Erythroblast (primary cell): ENCODE data around the gene LAMB3.

ENCODE experiments used
- GATA1 ChIP-seq: IDR thresholded peaks from 2 replicates; pipeline ENCODE4 v1.6.1; 2011; ENCODE audit warnings: low read depth, mild to moderate bottlenecking, control low read depth, low read length, moderate library complexity
- POLR2A ChIP-seq: IDR thresholded peaks from 2 replicates; pipeline ENCODE4 v1.6.1; 2011; ENCODE audit warnings: mild to moderate bottlenecking, low read length

- TF ChIP-seq POLR2A = no peak
- TF ChIP-seq GATA1 = no peak
Observed at GRCh38 chr1:209634005-209634737, 18.1 kb downstream of the LAMB3 start.
